ENCODE measurements around the gene RHBDL2.

DNA sequence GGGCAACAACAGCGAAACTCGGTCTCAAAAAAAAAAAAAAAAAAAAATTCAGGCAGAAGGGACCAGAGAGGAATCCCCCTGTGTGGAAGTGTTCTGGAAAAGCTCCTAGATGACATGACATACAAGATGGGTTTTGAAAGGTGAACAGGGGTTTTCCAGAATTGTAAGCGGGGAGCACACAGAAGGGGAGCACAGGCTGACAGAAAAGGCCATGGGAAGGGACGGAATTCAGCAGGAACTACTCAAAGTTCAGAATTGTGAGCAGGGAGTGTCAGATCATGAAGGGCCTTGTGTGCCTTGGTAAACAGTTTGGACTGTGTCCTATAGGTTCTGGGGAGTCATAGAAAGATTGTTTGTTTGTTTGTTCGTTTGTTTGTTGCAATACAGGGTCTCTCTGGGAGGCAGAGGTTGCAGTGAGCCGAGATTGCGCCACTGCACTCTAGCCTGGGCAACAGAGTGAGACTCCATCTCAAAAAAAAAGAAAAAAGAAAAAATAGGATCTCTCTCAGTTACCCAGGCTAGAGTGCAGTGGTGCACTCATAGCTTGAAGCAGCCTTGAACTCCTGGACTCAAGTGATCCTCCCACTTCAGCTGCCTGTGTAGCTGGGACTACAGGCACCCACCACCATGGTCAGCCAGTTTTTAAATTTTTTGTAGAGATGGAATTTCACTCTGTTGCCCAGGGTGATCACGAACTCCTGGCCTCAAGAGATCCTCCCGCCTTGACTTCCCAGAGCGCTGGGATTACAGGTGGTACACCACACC is 1.2 kb upstream of the RHBDL2 start:
- TF ChIP-seq, protein P1, sequence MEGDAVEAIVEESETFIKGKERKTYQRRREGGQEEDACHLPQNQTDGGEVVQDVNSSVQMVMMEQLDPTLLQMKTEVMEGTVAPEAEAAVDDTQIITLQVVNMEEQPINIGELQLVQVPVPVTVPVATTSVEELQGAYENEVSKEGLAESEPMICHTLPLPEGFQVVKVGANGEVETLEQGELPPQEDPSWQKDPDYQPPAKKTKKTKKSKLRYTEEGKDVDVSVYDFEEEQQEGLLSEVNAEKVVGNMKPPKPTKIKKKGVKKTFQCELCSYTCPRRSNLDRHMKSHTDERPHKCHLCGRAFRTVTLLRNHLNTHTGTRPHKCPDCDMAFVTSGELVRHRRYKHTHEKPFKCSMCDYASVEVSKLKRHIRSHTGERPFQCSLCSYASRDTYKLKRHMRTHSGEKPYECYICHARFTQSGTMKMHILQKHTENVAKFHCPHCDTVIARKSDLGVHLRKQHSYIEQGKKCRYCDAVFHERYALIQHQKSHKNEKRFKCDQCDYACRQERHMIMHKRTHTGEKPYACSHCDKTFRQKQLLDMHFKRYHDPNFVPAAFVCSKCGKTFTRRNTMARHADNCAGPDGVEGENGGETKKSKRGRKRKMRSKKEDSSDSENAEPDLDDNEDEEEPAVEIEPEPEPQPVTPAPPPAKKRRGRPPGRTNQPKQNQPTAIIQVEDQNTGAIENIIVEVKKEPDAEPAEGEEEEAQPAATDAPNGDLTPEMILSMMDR (IDR thresholded peaks at IDR 0.05) = no peak
- no peak for TF ChIP-seq EZH2 (IDR thresholded peaks at IDR 0.05; ENCODE audit: borderline replicate concordance, insufficient read depth, low read depth, low read length, poor library complexity, severe bottlenecking)

Measured in B cell (primary cell).